PC-3 (cell line): ENCODE data around the gene PRDM1. TPM values are rescaled to one million over a fixed set of nuclear protein-coding genes. Genes with fewer than 3 reads are reported as not detected.

ENCODE experiments used
- ATAC-seq: fragments of 200-7000 bp; cut with Tn5 transposase; 2 replicates; pipeline ENCODE4 v1.9.1; 2020; ENCODE audit warnings: mild to moderate bottlenecking, moderate library complexity
- BruUV-seq: library from RNA; stranded (reverse); fragments of 400-500 nt; replicated peaks from 2 replicates; lab custom pipeline; 2021; lab: Mats Ljungman, UMichigan
- CTCF ChIA-PET: fragments of 300-600 bp; sonication (Branson Sonifier 250); formaldehyde crosslinking; loops from one replicate; lab custom pipeline; 2022; ENCODE audit warnings: antibody characterized with exemption; lab: Charles Lee
- POLR2A ChIA-PET: fragments of 300-600 bp; sonication (Branson Sonifier 250); formaldehyde crosslinking; loops from one replicate; lab custom pipeline; 2022; ENCODE audit warnings: antibody characterized with exemption; ENCODE audit not compliant: unreplicated experiment; lab: Charles Lee
- DNase-seq: peaks from one replicate; pipeline ENCODE4 v3.0.0-alpha.2; 2015
- H2AFZ ChIP-seq: fragments of 300-600 bp; sonication (generic); 2 replicates; pipeline ENCODE4 v1.6.0; 2016; ENCODE audit warnings: antibody characterized with exemption, low read length
- H3F3A ChIP-seq: fragments of 300-600 bp; sonication (generic); one replicate; pipeline ENCODE4 v1.6.0; 2017; ENCODE audit warnings: antibody characterized with exemption, low read length, control low read depth, mild to moderate bottlenecking; ENCODE audit not compliant: unreplicated experiment
- H3K27ac ChIP-seq: fragments of 300-600 bp; sonication (generic); 2 replicates; pipeline ENCODE4 v1.5.1; 2016; ENCODE audit warnings: mild to moderate bottlenecking, low read length
- H3K27me3 ChIP-seq: fragments of 300-600 bp; sonication (generic); 2 replicates; pipeline ENCODE4 v1.6.1; 2016; ENCODE audit warnings: low read length, mixed read lengths
- H3K36me3 ChIP-seq: fragments of 300-600 bp; sonication (generic); 2 replicates; pipeline ENCODE4 v1.6.1; 2016; ENCODE audit warnings: low read depth, mixed run types, low read length, mixed read lengths
- H3K4me1 ChIP-seq: fragments of 300-600 bp; sonication (generic); 2 replicates; pipeline ENCODE4 v1.5.1; 2016; ENCODE audit warnings: low read length; ENCODE audit not compliant: insufficient read depth
- H3K4me2 ChIP-seq: fragments of 300-600 bp; sonication (generic); 2 replicates; pipeline ENCODE4 v1.6.0; 2016; ENCODE audit warnings: low read length
- H3K4me3 ChIP-seq: fragments of 300-600 bp; sonication (generic); 2 replicates; pipeline ENCODE4 v1.5.1; 2016; ENCODE audit warnings: mild to moderate bottlenecking, low read length, mixed read lengths
- H3K79me2 ChIP-seq: fragments of 300-600 bp; sonication (generic); 2 replicates; pipeline ENCODE4 v1.6.1; 2017; ENCODE audit warnings: low read length, mixed read lengths
- H3K9ac ChIP-seq: fragments of 300-600 bp; sonication (generic); 2 replicates; pipeline ENCODE4 v1.6.0; 2016; ENCODE audit warnings: mild to moderate bottlenecking, low read length
- H3K9me2 ChIP-seq: fragments of 300-600 bp; sonication (generic); replicated peaks from 2 replicates; pipeline ENCODE4 v1.6.1; 2016; ENCODE audit warnings: mixed run types, low read length, mixed read lengths
- H3K9me3 ChIP-seq: fragments of 300-600 bp; sonication (generic); 2 replicates; pipeline ENCODE4 v1.6.1; 2016; ENCODE audit warnings: low read length, mixed read lengths
- H4K20me1 ChIP-seq: fragments of 300-600 bp; sonication (generic); 2 replicates; pipeline ENCODE4 v1.6.1; 2016; ENCODE audit warnings: low read length, mixed read lengths
- CTCF ChIP-seq: fragments of 300-600 bp; sonication (generic); conservative IDR thresholded peaks from 2 replicates; pipeline ENCODE4 v1.5.1; 2017; ENCODE audit warnings: antibody characterized with exemption, low read depth, mild to moderate bottlenecking, low read length
- EZH2 ChIP-seq: fragments of 300-600 bp; sonication (generic); IDR thresholded peaks from one replicate; pipeline ENCODE4 v1.6.1; 2017; ENCODE audit warnings: antibody characterized with exemption, mild to moderate bottlenecking, low read length; ENCODE audit not compliant: unreplicated experiment
- EZH2phosphoT487 ChIP-seq: fragments of 300-600 bp; sonication (generic); IDR thresholded peaks from 2 replicates; pipeline ENCODE4 v1.6.1; 2018; ENCODE audit warnings: mild to moderate bottlenecking, antibody characterized with exemption, low read length, borderline replicate concordance
- intact Hi-C: fragments of 100-400 bp; cut with micrococcal nuclease; formaldehyde crosslinking; loops from 2 replicates; pipeline ENCODE4 v1.9.0; 2023
- total RNA-seq: library from RNA; depleted of rRNA; stranded (reverse); fragments of >200 nt; gene quantifications from 2 replicates; pipeline ENCODE4 v1.2.3, GENCODE V29; 2014

PRDM1 gene
- total RNA-seq, 1 experiment from 2014 or later: 2.0 TPM

GRCh38 chr6:106145144-106145543, 59.0 kb downstream of the PRDM1 start:
- no peaks in the 10 kb centered on the region for H3K9me3 ChIP-seq
- ChIA-PET CTCF (no interaction called here), POLR2A (no interaction called here)
- H3K4me1 ChIP-seq: peaks cover 33% of the 10 kb centered on the region
- H3K4me2 ChIP-seq: peak overlapping the region; percentile 2; the same call in 1 of the 2 replicates
- no peak overlapping the region for H3K4me3 ChIP-seq
- no TSS peak for BruUV-seq
- TF ChIP-seq EZH2 (no peak), CTCF (no peak), EZH2phosphoT487 (no peak)
- H3K27ac ChIP-seq: no peak overlapping the region
- no peaks in the 10 kb centered on the region for H3K36me3 ChIP-seq
- H3K9me2 ChIP-seq: no peaks in the 10 kb centered on the region
- H4K20me1 ChIP-seq: no peaks in the 10 kb centered on the region
- H3K9ac ChIP-seq: no peak overlapping the region
- no peaks in the 10 kb centered on the region for H3F3A ChIP-seq
- H3K79me2 ChIP-seq: no peaks in the 10 kb centered on the region
- intact Hi-C loops: no loop called here
- ATAC-seq (no peak), DNase-seq (no peak)
- H2AFZ ChIP-seq: no peak overlapping the region
- no peaks in the 10 kb centered on the region for H3K27me3 ChIP-seq

DNA sequence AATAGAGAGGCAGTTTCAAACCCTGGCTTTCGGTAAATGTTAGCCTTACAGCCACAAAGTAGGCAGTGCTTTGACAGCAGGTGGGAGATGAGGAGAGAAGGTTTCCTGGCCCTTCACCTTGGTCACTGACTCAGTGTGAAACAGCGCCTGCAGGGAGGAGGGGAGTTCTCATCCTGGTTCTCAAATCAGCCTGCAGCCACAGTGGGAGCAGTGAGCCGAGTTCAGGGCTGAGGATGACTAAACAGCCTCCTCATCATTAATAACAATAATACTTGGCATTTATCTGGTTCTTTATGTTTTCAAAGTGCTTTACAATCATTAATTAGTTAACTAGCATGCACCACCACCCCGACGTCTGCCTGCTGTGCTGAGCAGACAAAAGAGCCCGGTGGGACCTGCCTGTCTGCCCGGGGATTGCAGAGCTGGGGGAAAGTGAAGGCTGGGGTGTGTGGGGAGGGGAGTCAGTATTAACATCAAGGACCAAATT, 59.6 kb downstream of the PRDM1 start:
- H3K9me3 ChIP-seq: no peaks in the 10 kb centered on the region
- TF ChIP-seq EZH2phosphoT487 (no peak), EZH2 (no peak), CTCF (no peak)
- ChIA-PET CTCF (no interaction called here), POLR2A (no interaction called here)
- H3K27ac ChIP-seq: peak overlapping the region; percentile 59; the same call in 1 of the 2 replicates
- no peak overlapping the region for H2AFZ ChIP-seq
- no peaks in the 10 kb centered on the region for H4K20me1 ChIP-seq
- H3K4me2 ChIP-seq: peak overlapping the region; percentile 26
- peaks cover 33% of the 10 kb centered on the region for H3K4me1 ChIP-seq
- no peaks in the 10 kb centered on the region for H3K9me2 ChIP-seq
- H3K4me3 ChIP-seq: no peak overlapping the region
- no peaks in the 10 kb centered on the region for H3K27me3 ChIP-seq
- no peak overlapping the region for H3K9ac ChIP-seq
- BruUV-seq: no TSS peak
- no peaks in the 10 kb centered on the region for H3F3A ChIP-seq
- intact Hi-C loops: no loop called here
- peak; percentile 65 for DNase-seq
- ATAC-seq: no peak; the same call in 1 of the 2 replicates
- H3K36me3 ChIP-seq: no peaks in the 10 kb centered on the region
- no peaks in the 10 kb centered on the region for H3K79me2 ChIP-seq

- CTCF ChIA-PET: no interaction called here
- no peaks in the 10 kb centered on the region for H3K79me2 ChIP-seq
- H3F3A ChIP-seq: no peaks in the 10 kb centered on the region
- POLR2A ChIA-PET: interaction anchor here (0.6 kb wide), 1 partner anchor 28 kb away, joined by 3 read pairs; no protein-coding TSS in a partner anchor
- intact Hi-C loops: no loop called here
- no TSS peak for BruUV-seq
- TF ChIP-seq CTCF: no peak
- no peak for TF ChIP-seq EZH2phosphoT487
- no peaks in the 10 kb centered on the region for H3K9me3 ChIP-seq
- no peak overlapping the region for H2AFZ ChIP-seq
- H3K4me2 ChIP-seq: peak overlapping the region; percentile 39
- H4K20me1 ChIP-seq: no peaks in the 10 kb centered on the region
- peak; percentile 66 for DNase-seq
- H3K27ac ChIP-seq: peak overlapping the region; percentile 59
- no peaks in the 10 kb centered on the region for H3K9me2 ChIP-seq
- no peaks in the 10 kb centered on the region for H3K27me3 ChIP-seq
- peaks cover 33% of the 10 kb centered on the region for H3K4me1 ChIP-seq
- H3K36me3 ChIP-seq: no peaks in the 10 kb centered on the region
- no peak overlapping the region for H3K9ac ChIP-seq
- H3K4me3 ChIP-seq: no peak overlapping the region
- peak; percentile 70 for ATAC-seq
Observed at GRCh38 chr6:106146852-106147351, 60.8 kb downstream of the PRDM1 start.
